HG03060 (cell line): Measurements from ENCODE around the gene PLXNC1.

ENCODE experiments used
- ATAC-seq: cut with Tn5 transposase; IDR thresholded peaks from one replicate; pipeline ENCODE4 v1.9.1; 2021; ENCODE audit warnings: low read depth, moderate number of reproducible peaks; ENCODE audit not compliant: unreplicated experiment

Gene PLXNC1

DNA sequence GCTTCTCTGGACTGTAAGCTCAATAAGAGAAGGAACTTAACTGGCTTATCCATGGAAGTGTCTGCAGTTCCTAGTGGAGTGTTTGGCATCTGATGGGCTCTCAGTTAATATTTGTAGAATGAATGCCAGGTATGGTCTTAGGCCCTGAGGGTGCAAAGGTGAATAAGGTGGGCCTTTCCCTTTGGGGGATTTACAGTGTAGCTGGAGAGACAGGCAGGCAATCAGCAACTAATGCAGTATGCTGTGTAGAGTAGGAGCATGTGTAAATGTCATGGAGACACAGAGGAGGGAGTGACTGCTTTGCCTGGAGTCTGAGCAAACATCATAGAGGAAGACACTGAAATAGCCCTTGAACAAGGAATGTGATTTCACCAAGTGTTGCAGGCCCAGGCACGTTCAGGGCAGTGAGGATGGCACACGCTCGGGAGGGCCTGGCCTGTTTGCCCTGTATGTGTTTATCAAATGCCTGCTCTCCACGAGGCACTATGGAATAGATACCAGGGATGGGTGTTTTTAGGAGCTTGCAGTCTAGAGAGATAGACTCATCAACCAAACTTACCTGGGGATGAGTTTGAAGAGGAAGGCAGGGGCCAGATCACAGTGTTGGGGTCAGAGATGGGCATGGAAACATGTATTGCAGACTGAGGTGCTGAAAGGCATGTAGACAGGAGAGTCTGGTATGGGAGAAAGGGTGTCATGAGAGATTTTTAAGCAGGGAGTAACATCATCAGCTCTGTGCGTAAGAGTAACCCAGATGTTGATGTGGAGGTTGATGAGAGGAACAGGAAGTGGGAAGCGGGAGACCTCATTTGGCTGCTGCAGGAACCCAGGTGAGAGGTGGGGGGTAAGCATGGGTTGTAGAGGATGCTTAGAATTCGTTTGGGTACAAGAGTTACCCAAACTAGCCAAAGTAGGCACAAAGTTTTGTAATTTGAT is 54.1 kb downstream of the PLXNC1 start:
- no peak for ATAC-seq

DNA sequence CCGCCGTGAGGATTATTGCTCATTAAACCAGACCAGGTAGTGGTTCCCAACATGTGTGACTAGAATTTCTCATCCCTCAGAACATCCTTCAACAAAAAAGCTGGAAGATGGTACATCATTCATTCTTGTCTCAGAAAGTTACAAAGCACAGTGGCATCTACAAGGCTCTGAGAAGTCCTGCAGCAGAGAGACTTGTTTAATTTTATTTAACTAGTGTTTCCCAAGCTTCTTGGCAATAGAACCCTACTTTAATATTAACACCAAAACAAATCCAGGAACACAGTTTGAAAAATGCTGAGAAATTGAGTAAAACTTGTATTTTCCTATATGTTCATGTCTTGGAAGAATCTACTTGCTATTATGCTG is 54.8 kb downstream of the PLXNC1 start:
- ATAC-seq, result no peak

DNA sequence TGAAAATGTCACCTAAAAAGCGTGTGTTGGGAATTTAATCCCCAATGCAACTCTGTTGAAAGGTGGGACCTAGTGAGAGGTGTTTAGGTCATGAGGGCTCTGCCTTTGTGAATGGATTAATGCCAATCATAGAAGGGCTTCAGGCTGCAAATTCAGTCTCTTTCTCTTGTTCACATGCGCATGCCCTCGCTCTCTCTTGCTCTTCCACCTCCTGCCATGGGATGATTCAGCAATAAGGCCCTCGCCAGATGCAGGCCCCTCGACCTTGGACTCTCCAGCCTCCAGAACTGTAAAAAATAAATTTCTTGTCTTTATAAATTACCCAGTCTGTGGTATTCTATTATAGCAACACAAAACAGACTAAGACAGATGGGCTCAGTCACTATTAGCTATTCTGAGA is 55.4 kb downstream of the PLXNC1 start:
- no peak for ATAC-seq

DNA sequence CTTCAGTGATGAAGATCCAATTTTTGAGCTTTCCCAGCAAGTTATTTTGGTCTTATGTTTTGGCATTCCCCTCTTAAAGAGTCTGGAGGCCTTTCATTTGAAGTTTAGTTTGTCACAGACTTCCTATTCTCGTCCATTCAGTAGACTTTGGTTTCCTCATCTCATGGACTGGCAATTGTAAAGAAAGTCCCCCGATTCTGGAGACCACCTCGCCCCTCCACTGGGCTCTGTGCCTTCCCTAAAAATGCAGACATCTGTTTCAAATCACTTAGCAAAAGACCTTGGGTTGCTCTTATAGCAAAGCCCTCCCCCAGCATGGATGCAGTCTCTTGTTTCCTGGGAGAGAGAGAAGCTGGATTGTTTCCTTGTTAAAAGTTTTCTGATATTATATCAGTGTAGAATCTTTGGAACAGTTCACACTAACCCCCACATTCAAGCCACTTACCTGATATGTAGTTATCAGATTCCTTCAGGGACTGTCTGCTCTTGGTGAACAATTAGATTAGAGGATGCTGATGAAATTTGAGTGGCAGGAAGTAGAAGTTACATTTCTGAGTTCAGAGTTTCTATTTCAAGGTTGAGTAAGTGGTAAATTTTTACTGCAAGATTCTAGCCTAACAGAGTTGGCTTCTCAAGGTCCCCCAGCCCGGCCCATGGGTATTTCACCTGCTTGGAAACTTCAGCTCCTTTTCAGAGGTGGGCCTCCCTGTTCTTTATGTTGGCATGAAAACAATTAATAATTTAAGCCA is 56.3 kb downstream of the PLXNC1 start:
- no peak for ATAC-seq

DNA sequence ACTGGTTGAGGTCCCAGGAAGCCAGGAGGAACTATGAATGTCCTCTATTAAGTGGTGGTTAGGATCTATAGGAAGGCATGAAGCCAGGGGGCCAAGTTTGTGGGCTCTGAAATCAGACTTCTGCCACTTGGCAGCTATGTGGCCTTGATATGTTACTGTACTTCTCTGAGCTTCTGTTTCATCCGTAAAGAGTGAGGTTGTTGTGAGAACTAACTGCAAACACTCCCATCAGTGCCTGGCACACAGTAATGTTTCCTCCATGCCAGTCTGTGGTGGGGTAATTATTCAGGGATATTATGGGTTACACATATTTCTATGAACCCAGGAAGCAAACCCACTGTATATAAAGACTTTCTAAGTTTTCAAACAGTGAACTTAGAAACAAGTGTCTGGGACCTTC is 57.4 kb downstream of the PLXNC1 start:
- ATAC-seq, result no peak

DNA sequence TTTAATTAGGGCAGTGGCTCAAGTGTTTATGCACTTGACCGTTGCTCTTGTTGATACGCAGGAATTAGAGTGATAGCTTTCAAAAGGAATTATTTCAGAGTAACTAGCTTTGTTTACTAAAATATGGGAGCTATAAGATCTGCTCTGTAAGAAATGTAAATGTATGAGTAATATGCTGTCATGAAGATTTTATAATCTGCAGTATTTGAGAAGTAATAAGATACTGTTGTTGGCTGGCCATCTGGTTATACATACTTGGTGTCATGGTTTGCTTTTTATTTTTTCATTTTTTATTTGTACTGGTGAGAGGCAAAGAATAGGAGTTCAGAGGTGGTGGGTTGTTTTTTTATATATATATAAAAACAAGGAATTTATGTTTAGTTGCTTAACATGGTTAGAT is 58.5 kb downstream of the PLXNC1 start:
- no peak for ATAC-seq

DNA sequence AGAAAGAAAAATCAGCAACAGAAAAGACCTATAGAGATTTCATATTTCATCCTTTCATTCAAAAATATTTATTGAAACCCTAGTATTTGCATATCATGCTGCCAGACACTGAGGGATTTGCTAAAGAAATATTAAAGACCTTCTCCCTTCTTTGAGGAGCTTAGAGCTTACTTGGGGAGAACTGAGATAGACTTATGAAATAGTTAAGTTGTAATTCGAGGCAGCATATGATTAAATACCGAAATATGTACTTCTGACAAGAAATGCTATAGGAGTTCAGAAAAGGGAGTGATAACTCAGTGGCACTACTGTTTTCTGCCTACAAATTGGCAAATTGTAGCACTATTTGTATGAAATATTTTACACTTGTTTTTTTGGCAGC is 59.1 kb downstream of the PLXNC1 start:
- no peak for ATAC-seq

DNA sequence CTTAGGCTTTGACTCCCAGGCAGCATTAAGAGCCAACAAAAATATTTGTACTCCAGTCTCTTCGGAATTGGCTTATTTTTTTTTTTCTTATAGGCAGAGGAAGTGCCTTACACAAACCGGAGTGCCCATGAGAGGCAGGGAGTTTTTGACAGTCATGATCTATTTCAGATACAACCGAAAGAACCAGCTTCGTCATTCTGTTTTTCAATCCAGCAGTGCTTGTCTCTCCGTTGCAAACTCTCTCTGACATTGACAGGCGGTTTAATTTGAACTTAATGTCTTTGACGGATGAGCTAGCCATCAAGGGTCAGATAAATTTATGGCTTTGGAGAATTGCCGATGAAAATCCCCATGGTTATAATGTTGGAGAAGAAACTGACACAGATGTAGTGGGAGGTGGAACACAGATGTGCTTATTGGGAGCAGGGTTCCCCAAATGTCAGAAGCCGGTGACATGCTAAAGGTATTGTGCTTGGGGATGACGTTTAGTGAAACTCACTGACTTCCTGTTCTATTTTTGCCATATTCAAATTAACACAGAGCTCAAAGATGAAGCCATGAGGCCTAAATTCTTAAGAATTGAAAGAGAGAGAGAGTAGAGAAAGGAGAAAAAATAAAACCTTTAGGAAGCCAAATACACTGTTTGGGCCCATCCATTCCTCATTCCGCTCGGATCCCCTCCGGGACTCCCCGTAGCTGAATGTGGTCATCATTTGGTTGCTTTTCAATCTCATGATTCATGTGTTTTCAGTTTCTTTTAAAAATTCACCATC is 59.7 kb downstream of the PLXNC1 start:
- ATAC-seq, result peak; percentile 56

DNA sequence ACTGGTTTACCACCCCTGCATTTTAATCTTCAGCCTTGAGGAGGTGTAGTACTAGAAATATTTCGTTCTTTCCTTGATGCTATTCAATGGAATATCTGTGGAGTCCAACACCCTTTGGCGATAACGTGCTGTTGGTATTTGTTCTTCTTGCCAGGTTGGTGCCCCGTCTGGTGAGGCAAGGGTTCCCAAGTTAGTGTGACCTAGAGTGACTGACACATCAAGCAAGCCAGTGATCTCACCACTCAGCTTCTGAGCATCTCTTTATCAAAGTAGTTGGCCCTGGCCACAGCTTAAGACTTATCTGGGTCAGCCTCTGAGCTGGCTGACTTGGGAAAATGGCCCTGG is 60.2 kb downstream of the PLXNC1 start:
- peak; percentile 17 for ATAC-seq

DNA sequence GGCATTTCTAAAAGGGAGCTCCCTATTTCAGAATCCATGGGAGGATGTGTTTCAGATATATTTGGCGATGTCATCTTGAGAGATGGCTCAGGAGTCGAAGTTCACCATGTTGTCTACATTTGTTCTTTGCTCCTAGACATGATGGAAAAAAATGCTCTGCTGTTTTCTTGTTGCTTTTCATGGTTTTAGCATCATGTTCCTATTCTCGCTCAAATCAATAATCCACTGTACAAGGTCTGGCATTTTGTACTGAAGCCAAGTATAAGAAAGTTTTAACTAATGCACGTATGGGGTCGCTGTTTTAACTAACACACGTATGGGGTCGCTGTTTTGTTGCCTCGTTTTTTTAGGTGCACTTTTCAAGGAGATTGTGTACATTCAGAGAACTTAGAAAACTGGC is 60.9 kb downstream of the PLXNC1 start:
- no peak for ATAC-seq

DNA sequence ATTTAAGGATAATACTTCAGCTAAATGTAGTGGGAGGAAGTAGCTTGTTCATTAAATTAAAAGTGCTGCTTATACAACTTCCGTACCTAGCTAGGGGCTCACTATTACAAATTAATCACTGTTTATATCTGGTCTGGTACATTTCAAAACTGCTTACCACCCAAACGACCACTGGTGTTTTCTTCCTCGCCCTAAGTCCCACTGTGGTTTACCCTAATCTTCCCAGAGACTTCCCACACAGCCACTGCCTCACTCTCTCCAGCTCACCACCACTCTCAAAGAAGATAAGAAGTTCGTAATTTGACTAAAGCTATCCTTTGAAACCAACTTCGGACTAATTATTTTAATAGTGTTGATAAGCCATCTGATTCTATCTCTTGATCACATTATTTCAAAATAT is 62.6 kb downstream of the PLXNC1 start:
- ATAC-seq, result no peak

DNA sequence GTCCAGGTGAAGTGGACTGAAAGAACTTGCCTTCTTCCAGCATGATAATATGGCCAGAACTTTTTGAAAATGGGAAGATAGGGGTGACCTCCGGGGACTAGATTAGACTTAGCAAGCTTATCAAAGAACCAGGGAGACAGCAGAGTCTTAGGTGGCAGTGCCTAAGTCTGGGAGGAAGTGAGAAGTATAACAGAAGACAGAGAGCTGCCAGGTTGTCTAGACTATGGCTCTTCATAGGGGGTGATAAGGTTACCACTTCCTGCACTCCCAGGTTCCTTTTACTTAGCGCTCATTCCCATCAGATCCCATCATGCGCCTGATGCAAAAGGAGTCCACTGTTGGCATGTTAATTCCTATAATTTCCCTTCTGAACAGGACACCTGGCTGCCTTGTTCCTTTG is 69.9 kb downstream of the PLXNC1 start:
- no peak for ATAC-seq

DNA sequence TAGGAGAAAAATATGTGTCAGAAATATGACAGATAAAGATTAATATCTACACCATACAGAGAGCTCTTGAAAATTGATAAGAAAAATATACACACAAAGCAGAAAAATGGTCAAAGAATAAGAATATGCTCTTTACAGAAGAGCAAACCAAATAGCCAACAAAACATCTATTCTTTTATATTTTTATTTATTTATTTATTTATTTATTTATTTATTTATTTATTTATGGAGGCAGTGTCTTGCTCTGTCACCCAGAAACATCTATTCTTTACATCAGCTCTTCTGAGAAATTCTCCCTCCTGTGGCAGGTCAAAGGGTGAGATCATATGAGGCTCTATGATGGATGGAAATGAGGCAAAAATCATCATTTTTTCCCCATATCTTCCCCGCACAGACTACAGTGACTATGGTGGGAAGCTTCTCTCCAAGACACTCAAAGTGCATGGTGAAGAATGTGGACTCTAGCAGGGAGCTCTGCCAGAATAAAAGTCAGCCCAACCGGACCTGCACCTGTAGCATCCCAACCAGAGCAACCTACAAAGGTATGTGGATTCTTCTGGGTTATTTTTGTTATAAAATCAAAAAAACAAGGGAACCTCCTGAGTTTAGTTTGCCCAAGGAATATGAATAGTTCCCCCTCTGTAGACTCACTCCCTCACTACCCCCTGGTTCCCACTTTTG is 71.4 kb downstream of the PLXNC1 start:
- ATAC-seq, result no peak

DNA sequence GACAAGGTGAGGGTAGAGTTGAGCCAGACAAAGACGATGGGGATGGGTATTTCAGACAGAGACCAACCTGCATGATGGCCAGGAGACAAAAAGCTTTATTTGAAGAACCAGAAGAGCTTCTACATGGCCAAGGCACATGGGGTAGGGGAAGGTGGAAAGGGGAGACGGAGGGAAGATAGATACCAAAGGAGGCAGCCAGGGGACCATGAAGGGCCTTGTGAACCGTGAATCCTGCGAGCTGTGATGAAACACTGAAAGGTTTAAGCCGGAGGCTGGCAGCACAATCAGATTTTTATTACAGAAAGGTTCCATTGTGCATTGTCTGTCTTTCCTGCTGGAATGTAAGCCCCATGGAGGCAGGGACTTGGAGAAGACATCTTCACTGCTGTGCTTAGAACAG is 72.4 kb downstream of the PLXNC1 start:
- no peak for ATAC-seq

DNA sequence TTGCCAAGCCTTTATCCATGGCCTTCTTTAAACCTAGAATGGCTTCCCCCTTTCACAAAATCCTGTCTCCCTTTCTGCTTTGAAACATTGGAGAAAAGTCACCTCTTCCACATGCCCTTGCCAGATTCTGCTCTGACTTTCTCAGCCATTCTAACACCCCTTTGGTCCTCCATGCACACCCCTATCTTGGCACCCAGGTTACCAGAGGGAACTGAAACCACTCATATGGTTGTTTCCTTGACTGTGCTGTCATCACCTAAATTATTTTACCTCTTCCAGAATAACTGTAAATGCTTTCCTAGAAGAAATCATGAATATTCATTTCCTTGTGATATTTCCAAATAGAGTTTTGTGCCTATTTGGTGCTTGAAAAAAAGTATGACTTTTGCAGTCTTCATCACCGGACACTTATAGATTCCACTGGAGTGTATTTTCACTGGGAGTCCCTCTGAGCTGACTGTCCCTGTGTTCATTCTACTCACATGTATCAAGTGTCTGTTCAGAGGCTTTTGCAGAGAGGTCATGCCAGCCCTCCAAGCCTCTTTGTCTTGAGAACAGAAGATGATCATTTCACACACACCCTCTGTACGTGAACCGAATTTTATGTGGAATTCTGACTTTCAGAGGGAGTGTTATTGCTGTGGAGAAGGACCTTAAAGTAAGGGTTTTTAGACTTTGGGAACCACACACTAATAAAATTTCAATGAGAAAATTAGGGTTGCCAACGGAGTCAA is 74.1 kb downstream of the PLXNC1 start:
- no peak for ATAC-seq

DNA sequence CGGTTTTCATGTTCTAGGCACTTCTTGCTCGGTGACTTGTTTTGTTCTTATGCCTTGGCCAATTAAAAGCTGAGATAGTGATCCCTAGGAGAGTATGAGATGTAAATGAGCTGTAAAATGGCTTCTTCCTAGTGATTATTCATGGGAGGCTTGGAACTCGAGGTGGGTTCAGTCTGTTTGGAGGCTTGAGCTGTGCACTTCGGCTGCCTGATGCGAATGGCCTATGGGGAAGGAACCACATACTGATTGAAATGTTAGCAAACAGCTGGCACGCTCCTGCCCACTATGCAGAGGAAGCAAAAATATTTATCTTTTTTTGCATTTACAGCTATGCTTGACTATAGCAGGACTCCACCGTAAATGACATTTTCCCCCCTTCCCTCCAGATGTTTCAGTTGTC is 75.5 kb downstream of the PLXNC1 start:
- ATAC-seq, result no peak

DNA sequence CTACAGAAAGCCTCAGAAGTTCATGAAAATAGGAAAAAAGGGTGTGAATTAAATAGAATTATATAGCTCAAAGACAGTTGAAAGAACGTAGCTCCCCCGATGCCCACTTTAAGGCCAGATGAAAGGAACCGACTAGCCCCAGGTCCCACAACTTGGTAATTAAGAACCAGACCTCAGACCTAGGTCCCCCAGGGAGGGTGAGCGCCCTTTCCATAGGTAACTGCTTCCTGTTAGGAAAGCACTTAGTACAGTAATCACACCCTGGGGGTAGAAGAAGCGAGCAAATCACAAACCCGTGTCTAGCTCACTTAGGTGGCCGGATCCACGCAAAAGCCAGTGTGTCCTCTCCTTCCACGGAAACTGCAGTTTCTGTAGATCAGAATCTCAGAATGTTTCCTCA is 77.1 kb downstream of the PLXNC1 start:
- ATAC-seq, result no peak

DNA sequence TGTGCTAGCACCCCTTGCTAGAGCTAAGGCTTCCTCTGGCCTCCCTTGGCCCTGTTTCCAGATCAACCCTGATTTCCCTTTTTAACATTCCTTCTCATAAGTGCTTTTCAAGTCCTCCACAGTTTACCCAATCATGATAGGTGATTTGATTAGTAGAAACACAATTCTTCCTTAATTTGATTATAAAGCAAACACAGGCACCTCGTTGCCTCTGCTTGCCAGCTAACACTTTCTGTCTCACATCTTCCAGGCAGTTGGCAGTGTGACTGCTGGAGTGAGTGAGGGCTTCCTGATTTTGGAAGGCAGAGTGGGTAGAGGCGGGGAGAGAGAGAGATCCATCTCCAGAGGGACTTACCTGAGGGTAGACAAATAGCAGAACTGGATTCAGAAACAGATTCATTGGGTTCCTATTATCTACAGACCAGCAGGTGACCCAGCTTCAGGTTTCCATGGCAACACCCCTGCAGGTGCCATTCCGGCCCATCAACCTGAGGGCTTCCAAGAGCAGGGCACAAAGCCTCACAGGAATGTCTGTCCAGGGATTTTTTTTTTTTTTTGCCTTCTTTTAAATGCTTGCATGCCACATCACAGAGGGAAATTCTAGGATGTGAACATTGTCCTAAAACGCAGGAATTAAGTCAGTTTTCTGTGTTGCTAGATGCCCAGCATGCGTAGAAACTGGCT is 77.7 kb downstream of the PLXNC1 start:
- no peak for ATAC-seq

DNA sequence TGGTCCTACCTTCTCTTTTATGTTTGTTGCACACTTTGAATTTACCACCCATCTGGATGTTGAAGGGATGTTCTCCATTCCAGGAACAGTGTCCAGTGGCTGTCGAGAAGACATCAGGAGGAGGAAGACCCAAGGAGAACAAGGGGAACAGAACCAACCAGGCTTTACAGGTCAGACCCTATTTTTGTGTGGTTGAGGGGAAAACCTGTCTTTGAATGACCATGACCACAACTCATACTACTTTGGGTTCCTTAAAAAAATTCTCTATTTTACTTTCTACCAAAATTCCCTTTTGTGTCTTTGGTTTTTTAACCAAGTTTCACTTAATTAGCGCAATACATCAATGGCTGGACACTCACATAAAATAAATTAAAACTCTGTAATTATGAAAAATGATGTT is 78.7 kb downstream of the PLXNC1 start:
- no peak for ATAC-seq

DNA sequence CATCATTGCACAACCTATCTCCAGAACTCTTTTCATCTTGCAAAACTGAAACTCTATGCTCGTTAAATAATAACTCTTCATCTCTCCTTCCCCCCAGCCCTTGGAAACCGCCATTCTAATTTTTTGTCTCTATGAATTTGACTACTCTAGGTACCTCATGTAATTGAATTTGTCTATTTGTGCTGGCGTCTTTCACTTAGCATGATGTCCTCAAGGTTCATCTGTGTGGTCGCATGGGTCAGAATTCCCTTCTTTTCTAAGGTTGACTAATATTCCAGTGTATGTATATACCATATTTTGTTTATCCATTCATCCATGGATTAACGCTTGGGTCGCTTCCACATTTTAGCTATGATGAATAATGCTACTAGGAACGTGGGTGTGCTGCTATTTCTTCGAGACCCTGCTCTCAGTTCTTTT is 80.1 kb downstream of the PLXNC1 start:
- no peak for ATAC-seq
